Esophagus squamous epithelium (tissue), 4 donors: ENCODE data around the gene SRGN.

ENCODE experiments used
- POLR2A ChIP-seq, 4 donors: fragments of 450-650 bp; IDR thresholded peaks; one replicate each; pipeline ENCODE4 v1.6.1; 2017; ENCODE audit warnings: antibody characterized with exemption in 4 of 4, mild to moderate bottlenecking in 4 of 4, moderate library complexity in 3 of 4
- TF ChIP-seq, protein P1 (sequence below), 6 experiments: fragments of 450-650 bp in 4 of 6; fragments of 200-600 bp in 2 of 6; sonication (generic) in 2 of 6; IDR thresholded peaks; one replicate each; pipeline ENCODE4 v1.5.1; 2016 to 2019; ENCODE audit warnings: antibody characterized with exemption in 6 of 6, mild to moderate bottlenecking in 4 of 6, moderate library complexity in 4 of 6

DNA sequence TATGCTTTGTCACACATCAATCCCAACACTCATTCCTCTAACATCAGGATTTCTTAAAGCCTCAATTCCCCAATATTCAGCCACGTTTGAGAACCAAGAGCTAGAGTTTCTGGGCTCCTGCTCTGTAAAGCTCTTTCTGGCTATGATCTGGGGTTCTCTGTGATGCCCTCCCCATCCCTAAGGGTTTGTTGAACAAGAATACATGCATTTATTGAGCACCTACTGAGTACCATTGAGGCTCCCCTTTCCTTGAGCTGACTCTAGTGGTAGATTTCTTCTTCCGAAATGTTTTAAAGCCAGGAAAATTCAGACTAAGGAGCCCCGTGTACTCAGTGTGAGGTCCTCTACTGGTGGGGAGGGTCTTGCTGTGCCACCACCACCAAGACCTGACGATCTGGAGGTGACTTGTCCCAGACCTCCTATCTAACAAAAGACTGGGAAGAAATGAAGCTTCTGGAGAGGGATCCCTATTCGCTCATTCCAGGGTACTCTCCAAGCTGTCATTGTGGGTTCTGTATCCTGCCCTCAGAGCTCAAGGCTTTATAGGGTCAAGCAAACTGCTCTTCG is 23.1 kb upstream of the SRGN start:
- TF ChIP-seq, protein P1, sequence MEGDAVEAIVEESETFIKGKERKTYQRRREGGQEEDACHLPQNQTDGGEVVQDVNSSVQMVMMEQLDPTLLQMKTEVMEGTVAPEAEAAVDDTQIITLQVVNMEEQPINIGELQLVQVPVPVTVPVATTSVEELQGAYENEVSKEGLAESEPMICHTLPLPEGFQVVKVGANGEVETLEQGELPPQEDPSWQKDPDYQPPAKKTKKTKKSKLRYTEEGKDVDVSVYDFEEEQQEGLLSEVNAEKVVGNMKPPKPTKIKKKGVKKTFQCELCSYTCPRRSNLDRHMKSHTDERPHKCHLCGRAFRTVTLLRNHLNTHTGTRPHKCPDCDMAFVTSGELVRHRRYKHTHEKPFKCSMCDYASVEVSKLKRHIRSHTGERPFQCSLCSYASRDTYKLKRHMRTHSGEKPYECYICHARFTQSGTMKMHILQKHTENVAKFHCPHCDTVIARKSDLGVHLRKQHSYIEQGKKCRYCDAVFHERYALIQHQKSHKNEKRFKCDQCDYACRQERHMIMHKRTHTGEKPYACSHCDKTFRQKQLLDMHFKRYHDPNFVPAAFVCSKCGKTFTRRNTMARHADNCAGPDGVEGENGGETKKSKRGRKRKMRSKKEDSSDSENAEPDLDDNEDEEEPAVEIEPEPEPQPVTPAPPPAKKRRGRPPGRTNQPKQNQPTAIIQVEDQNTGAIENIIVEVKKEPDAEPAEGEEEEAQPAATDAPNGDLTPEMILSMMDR (IDR thresholded peaks at IDR 0.05), result no peak
- TF ChIP-seq POLR2A (IDR thresholded peaks at IDR 0.05), result no peak
